GM19328 (cell line): ENCODE results near the gene KRT80.

Experiments
- ATAC-seq: cut with Tn5 transposase; IDR thresholded peaks from one replicate; pipeline ENCODE4 v1.9.1; 2021; ENCODE audit warnings: mild to moderate bottlenecking, moderate library complexity; ENCODE audit not compliant: unreplicated experiment

Gene KRT80

DNA sequence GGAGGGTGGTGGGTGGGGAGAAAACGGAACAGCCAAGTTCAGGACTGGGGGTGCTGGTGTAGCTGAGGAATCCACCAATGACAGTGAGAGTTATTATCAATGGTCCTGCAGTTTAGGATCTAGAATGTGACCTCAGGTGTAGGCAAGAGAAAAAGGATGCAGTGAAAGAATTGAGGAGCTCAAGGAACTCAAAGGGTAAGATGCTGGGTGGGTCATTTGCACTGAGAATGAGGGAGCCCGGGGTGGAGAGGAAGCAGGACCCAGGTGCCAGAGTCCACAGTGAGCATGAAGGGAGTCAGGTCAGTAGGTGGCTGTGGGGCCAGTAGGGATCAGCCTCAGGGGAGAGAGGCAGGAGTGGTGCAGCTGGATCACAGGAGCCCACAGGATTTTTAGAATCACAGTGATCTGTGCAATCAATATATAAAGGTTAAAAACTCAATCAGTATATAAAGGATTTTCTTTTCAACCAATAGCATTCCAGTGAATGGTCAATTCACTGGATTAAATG is 38.1 kb upstream of the KRT80 start:
- ATAC-seq, result no peak

- ATAC-seq, result no peak
Measured at GRCh38 chr12:52228931-52229330, 37.1 kb upstream of the KRT80 start.

DNA sequence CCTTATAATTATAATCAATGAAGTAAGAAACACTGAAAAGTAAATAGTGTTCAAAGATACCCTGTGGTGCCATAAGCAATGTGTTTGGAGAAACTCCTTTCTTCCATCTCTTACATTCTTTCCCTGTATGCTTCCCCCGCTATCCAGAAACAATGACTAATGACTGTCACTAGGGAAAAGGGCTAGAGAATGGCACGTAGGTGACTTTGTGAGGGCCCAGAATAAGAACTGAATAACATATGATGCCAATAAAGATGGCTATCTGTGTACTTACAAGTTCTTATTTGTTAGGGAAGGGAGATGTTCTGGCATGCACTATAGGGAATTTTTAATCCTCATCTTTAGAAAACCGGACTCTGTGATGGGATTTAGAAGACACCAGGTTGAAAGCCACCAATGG is 36.6 kb upstream of the KRT80 start:
- no peak for ATAC-seq

GRCh38 chr12:52227606-52228166 is 35.9 kb upstream of the KRT80 start:
- ATAC-seq, result no peak

DNA sequence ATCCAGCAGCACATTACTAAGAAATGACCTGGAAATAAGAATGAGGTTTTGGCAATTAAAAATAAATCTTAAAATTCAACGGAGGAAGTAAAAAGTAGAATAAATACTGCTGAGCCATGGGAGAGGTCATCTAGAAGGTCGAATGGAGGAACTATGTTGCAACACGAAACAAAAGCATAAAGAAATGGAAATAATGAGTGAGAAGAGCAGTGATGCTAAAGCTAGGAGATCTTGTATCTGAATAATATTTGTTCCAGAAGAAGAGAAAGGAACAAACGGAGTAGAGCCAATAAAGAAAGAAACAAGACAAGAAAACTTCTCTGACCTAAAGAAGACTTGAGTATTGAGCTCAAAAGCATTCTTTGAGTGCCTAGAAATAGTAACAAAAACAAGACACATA is 34.6 kb upstream of the KRT80 start:
- no peak for ATAC-seq

- ATAC-seq, result no peak
Measured at GRCh38 chr12:52225752-52226151, 33.9 kb upstream of the KRT80 start.

GRCh38 chr12:52224151-52224550 is 32.3 kb upstream of the KRT80 start:
- ATAC-seq, result no peak

DNA sequence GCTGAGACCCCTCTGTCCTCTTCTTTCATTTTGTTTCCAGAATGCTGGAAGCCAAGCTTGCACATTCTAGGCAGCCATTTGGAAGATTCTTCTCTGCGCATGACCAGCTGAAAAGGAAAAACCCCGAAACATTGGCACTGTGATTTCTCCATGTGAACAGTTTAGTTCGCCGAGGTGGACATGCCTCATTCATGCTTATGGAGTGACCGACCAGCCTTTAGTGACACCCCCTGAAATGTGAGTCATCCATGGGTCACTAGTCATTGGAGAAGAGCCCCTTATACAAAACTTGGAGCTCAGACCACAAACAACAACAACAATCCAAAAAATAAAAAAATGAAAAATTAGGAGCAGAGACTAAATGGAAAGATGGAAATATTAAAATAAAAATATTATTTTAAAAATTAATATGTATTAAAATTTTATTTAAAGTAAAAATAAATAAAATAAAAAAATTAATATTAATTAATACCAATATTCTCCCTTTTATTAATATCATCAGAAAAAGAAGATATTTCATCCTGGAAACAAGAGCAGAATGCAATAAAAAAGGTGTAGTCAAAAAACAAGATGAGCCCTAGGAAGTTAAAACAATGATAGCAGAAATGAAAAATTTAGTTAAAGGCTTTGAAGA is 31.7 kb upstream of the KRT80 start:
- no peak for ATAC-seq

DNA sequence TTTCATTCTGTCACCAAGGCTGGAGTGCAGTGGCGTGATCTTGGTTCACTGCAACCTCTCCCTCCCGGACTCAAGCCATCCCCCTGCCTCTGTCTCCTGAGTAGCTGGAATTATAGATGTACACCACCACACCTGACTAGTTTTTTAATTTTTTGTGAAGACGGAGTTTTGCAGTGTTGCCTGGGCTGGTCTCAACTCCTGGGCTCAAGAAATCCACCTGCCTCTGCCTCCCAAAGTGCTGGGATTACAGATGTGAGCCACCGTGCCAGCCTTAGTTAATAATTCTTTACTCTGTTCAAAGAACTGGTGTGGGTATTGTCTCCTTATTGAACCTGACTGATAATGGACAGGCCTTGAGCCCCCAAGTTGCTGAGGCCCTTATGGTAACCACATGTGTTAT is 30.9 kb upstream of the KRT80 start:
- ATAC-seq, result no peak

DNA sequence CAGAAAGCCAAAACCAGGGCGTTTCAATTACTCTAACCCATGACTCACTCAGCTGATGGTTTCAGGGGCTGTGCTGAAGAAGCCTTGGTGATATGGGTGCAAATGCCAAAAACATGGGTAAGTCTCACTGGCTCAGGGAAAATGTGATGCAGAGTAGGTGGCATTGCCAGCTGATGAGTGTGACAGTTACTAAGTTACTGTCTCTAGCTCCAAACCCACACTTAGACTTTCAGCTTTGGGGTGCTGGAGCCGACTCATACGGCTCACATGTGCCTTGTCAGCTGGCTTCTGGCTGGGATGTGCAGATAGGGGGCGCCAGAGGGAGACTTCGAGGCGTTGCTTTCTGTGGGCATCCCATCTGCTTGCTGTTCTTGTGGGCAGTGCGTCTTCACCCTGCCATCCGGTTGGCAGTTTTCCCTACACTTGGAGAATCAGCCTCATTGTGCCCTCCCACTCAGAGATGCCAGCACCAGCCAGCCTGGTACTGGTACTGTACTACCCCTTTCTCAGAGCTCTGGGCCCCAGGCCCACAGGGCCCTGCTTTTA is 30.2 kb upstream of the KRT80 start:
- ATAC-seq, result no peak

DNA sequence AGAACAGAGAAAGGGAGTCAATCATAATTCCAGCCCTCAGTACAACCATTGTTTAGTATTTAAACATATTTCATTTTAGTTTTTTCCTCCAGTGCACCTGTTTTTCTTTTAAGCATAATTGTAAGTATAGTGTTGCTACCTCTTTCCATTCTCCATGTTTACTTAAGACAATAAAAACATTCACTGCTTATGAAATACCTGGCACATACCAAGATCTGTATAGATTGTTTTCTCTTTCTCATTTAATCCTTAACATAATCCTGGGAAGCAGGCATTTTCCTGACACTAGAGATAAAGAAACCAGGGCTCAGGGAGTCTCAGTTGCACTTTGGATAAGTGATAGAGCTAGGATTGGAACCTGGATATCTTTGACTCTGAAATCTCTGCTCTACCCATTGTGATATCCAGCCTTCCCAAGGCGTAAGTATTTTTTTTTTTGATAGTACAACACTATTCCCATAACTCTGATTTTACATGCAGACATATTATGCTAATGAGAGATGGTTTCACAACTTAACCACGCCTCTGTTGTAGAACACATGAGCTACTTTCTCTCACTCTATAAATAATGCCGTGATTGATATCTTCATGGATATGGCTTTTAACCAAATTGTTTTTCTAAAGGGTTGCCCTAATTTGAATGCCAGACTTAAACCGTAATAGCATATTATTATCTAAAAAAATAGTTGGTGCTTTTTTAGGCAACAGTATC is 29.4 kb upstream of the KRT80 start:
- no peak for ATAC-seq

DNA sequence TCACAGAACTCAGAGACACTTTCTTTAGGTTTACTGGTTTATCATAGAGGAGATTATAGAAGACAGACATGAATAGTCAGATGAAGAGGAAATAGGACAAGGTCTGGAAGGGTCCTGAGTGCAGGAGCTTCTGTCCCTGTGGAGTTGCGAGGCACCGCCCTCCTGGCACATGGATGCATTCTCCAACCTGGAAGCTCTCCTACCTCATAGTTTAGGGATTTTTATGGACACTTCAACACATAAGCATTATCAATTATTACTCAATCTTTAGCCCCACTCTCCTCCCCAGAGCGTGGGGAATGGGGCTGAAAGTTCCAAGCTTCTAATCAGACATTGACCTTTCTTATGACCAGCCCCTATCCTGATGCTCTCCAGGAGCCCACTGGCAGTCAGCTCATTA is 28.7 kb upstream of the KRT80 start:
- no peak for ATAC-seq

DNA sequence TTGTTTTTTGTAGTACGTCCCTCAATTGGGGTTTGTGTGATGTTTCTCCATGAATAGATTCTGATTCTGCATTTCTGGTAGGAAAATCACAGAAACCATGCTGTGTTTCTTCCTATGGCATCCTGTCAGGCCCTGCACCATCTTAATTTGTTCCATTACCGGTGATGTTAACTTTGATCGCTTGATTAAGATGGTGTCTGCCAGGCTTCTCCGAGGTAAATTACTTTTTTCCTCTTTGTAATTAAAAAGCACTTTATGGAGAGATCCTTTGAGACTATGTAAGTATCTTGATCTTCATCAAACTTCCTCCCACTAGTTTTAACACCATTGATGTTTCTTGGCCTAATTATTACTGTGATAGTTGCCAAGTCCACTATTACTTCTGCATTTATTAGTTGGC is 26.2 kb upstream of the KRT80 start:
- no peak for ATAC-seq

DNA sequence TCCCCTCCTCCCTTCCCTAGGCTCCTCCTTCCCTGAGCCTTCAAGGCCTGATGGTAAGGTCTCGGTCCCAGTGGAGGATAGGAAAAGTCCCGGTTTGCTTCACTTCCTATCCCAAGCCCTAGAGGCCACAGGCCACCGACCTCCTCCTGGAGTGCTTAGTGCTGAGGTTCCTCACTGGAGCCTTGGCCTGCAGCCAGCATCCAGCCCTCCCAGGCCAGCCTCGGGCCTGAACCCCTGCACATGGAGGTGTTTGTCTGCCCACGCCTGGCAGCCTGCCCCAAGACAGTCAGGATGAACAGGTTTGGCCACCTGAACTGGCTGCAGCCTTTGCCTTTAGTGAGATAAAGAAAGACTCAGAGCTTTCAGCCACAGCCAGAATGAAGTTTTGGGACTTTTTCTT is 25.4 kb upstream of the KRT80 start:
- no peak for ATAC-seq

DNA sequence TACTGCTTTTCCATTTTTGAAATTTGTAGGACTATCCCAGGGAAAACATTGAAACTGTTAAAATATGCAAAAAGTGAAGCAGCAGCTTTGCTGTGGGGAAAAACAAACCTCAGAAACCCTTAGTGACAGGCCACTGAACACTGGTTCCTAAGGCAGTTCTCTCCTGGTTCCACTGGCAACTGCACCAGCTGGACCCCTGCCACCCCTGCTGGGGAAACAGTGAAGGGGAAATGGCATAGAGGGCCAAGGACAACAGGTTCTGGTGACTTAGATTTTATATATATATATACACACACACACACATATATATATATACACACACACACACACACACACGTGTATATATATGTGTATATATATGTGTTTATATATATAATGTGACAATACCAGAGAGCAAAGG is 25.0 kb upstream of the KRT80 start:
- ATAC-seq, result no peak

GRCh38 chr12:52216100-52216499 is 24.3 kb upstream of the KRT80 start:
- no peak for ATAC-seq

GRCh38 chr12:52215587-52216031 is 23.8 kb upstream of the KRT80 start:
- ATAC-seq, result no peak

- ATAC-seq, result no peak
Measured at GRCh38 chr12:52214421-52214802, 22.6 kb upstream of the KRT80 start.

DNA sequence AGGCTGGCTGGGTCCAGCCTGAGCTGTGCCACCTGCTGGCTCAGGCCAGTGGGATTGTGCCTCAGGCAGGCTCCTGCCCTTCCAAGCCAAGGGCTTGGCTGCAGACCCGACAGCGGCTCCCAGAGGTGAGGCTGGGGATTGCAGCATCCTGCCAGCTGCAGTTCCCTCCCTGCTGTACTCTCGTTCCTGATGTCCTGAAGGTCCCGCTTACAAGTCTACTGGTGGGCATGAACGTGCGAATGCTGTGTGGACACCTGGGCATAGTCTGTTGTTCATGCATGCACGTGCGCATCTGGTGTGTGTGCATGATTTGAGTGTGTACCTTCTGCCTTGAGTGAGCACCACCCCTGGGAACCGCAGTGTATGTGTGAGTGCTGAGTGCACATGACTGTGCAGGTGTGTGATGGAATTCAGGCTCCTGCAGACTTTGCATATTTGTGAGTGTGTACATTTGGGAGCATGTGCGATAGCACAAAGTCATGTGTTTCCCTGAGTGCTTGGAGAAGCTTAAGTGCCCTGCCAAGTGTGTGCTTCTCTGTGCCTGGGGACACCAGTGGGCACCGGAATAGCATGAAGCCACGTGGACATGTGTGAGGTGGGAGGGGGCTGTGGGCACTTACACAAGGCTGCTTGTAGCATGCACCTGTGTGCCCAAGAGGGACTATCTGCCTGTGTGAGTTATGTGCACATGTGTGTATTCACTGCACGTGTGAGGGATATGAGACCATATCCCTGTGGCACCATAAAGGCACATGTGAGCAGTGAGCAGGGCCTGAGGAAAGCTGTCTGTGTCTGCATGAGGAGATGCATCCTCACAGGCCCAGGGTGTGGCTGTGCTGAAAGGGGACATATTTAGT is 22.0 kb upstream of the KRT80 start:
- ATAC-seq, result no peak

DNA sequence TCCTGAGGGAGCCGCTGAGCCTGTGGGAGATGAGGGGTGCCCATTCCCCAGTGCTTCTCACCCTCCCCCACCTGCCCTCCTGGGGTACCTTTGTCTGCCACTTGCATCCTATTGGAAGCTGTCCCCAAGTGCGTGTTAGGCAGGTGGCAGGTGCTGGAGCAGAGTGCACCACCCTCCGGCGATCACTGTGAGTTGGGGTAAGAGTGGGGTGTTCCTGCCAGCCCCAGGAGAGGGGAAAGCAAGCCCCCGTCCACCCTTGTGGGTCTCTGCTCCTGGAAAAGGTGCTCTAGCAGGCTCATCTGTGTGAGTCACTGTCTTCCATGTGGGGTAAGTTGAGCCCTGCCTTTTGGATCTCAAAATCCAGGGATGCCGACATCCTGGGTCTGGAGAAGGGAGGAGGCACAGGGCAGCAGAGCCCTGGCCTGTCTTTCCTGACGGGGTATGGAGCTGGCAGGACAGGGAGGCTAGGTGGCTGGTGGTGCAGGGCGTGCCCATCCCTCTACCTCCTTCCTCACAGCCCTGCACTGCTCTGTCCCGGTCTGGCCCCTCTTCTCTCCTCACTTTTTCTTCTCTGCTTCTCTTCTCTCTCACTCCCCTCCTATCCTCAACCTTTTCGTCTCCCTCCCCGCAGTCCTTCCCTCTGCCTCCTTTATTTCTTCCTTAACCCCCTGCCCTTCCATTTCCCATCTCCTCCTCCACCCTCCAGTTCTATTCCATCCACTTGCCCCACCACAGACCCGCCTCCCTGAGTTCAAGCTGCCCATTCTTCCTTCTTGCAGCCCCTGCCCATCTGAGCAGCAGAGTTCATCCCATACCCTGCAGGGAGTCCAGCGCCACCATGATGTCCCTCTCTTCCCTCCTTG is 21.1 kb upstream of the KRT80 start:
- no peak for ATAC-seq
